Bronchial epithelial cell (primary cell): ENCODE results near the gene ZNF620. TPM values are rescaled to one million over a fixed set of nuclear protein-coding genes. Genes with fewer than 3 reads are reported as not detected.
"Not testable (repeated sequence)": the region's sequence is repeated elsewhere in the genome, so short reads cannot be mapped to it uniquely, and the experiment has no call there.

ENCODE experiments used
- DNase-seq: peaks from one replicate; pipeline ENCODE4 v3.0.0-alpha.2; 2010; ENCODE audit warnings: low read depth
- FAIRE-seq: peaks from 2 replicates; lab custom pipeline; 2011; peaks lifted over from hg19 to GRCh38; lab: Jason Lieb, UNC
- H3K27me3 ChIP-seq: 2 replicates; pipeline ENCODE4 v1.5.1; 2011; ENCODE audit warnings: low read length; ENCODE audit not compliant: control insufficient read depth, insufficient read depth
- H3K36me3 ChIP-seq: 2 replicates; pipeline ENCODE4 v1.5.1; 2011; ENCODE audit warnings: low read length; ENCODE audit not compliant: control insufficient read depth, insufficient read depth
- H3K4me3 ChIP-seq: 2 replicates; pipeline ENCODE4 v1.5.1; 2011; ENCODE audit warnings: mild to moderate bottlenecking, low read depth, low read length, control low read depth
- total RNA-seq: library from RNA; depleted of rRNA; stranded (reverse); fragments of >200 nt; gene quantifications from 2 replicates; pipeline ENCODE4 v1.2.1, GENCODE V29; 2014
- TF ChIP-seq, protein P1 (sequence below): IDR thresholded peaks from 2 replicates; pipeline ENCODE4 v1.5.1; 2011; ENCODE audit warnings: mild to moderate bottlenecking, moderate library complexity, low read length, control low read depth, inconsistent platforms; ENCODE audit not compliant: insufficient read depth, severe bottlenecking

The ZNF620 gene
- total RNA-seq, 1 donor from 2014 or later: 0.53 TPM

DNA sequence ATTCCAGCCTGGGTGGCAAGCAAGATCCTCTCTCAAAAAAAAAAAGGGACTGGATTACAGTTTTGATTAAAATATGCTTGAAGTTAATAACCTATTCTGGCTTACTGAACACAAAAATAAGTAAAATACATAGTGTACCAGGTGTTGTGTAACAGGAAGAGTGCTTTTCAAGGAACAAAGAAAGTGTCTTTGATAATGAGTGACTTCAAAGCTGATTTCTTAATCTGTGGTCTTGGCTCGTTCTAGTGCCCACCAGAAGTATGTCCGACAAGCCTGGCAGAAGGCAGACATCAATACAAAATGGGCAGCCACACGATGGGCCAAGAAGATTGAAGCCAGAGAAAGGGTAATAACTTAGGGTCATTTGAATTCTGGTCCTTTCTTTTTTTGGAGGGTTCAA, 44.7 kb upstream of the ZNF620 start:
- H3K36me3 ChIP-seq: peaks cover 15% of the 10 kb centered on the region
- TF ChIP-seq, protein P1, sequence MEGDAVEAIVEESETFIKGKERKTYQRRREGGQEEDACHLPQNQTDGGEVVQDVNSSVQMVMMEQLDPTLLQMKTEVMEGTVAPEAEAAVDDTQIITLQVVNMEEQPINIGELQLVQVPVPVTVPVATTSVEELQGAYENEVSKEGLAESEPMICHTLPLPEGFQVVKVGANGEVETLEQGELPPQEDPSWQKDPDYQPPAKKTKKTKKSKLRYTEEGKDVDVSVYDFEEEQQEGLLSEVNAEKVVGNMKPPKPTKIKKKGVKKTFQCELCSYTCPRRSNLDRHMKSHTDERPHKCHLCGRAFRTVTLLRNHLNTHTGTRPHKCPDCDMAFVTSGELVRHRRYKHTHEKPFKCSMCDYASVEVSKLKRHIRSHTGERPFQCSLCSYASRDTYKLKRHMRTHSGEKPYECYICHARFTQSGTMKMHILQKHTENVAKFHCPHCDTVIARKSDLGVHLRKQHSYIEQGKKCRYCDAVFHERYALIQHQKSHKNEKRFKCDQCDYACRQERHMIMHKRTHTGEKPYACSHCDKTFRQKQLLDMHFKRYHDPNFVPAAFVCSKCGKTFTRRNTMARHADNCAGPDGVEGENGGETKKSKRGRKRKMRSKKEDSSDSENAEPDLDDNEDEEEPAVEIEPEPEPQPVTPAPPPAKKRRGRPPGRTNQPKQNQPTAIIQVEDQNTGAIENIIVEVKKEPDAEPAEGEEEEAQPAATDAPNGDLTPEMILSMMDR: no peak
- no peak for FAIRE-seq

DNA sequence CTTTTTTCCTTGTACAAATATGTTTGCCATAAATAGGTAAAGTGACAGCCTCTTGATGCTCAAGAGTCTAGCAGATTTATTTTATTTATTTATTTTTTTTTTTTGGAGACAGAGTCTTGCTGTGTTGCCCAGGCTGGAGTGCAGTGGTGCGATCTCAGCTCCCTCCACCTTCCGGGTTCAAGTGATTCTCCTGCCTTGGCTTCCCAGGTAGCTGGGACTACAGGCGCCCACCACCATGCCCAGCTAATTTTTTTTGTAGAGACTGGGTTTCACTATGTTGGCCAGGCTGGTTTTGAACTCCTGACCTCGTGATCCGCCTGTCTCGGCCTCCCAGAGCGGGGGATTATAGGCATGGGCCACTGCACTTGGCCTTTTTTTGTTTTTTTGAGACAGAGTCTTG, 43.0 kb upstream of the ZNF620 start:
- H3K4me3 ChIP-seq, DNase-seq, FAIRE-seq, H3K27me3 ChIP-seq: not testable (repeated sequence)
- H3K36me3 ChIP-seq: peaks cover 15% of the 10 kb centered on the region

More for the DNA sequence above, 44.7 kb upstream of the ZNF620 start:
- DNase-seq: no peak
- H3K4me3 ChIP-seq: no peak overlapping the region
- no peaks in the 10 kb centered on the region for H3K27me3 ChIP-seq

DNA sequence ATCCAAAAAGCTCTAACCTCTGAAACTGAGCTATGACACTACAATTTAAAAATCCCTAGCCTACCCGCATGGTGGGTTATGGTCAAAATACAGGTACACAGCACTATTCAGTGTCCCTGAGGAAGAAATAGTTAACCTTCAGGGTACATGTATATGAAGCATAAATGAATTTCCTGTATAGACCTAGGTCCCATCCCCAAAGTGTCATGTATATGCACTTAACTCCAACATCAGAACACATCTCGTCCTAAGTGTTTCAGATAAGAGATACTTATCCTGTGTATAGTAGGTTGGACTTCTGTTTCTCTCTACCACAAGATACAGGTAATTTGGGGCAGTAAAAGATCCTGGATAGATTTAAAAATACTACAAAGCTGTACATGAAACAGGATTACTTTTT, 42.3 kb upstream of the ZNF620 start:
- TF ChIP-seq, protein P1: no peak
- Histone ChIP-seq H3K27me3 (no peaks in the 10 kb centered on the region), H3K4me3 (no peak overlapping the region), H3K36me3 (peaks cover 12% of the 10 kb centered on the region)
- DNase-seq (no peak), FAIRE-seq (no peak)

- TF ChIP-seq, protein P1: no peak
- Histone ChIP-seq H3K27me3 (no peaks in the 10 kb centered on the region), H3K36me3 (peaks cover 8% of the 10 kb centered on the region), H3K4me3 (no peak overlapping the region)
- DNase-seq (no peak), FAIRE-seq (no peak)
These were observed 41.3 kb upstream of the ZNF620 start for GRCh38 chr3:40464339-40465110.

GRCh38 chr3:40465111-40465407, 40.8 kb upstream of the ZNF620 start:
- FAIRE-seq (no peak), DNase-seq (no peak)
- no peak overlapping the region for H3K4me3 ChIP-seq
- TF ChIP-seq, protein P1: no peak
- H3K27me3 ChIP-seq: no peaks in the 10 kb centered on the region
- H3K36me3 ChIP-seq: peaks cover 8% of the 10 kb centered on the region

DNA sequence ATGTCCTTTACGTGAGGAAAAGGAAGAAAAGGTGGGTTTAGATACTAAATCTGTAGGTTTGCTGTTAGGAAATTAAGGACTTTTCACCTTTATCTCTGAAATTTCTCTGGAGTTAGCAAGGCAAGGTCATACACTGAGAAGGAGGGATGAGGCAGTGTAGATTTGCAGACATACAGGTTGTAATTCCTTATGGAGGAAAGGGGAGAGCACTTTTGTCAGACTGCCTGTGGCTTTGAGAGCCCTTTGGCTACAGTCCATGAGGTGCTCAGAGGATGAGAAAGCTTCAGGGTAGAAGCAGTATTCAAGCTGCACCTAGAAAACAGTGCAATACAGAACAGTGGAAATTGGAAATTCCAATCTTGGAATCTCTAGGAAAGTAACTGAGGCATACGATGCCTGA, 40.4 kb upstream of the ZNF620 start:
- FAIRE-seq (no peak), DNase-seq (no peak)
- H3K27me3 ChIP-seq: no peaks in the 10 kb centered on the region
- H3K36me3 ChIP-seq: peaks cover 6% of the 10 kb centered on the region
- TF ChIP-seq, protein P1: no peak
- H3K4me3 ChIP-seq: no peak overlapping the region
